MM.1S (cell line): Measurements from ENCODE around the gene PCGF3.

Experiments used
- DNase-seq: peaks from one replicate; pipeline ENCODE4 v3.0.0-alpha.2; 2015
- H2AFZ ChIP-seq: fragments of 300-600 bp; sonication (generic); 2 replicates; pipeline ENCODE4 v1.6.0; 2016; ENCODE audit warnings: antibody characterized with exemption, low read length
- H3F3A ChIP-seq: fragments of 300-600 bp; sonication (generic); 2 replicates; pipeline ENCODE4 v1.6.1; 2016; ENCODE audit warnings: mild to moderate bottlenecking, antibody characterized with exemption, low read length, moderate library complexity, mixed read lengths; ENCODE audit not compliant: insufficient read depth
- H3K27ac ChIP-seq: fragments of 300-600 bp; sonication (generic); 2 replicates; pipeline ENCODE4 v1.5.1; 2016; ENCODE audit warnings: mild to moderate bottlenecking, low read length
- H3K27me3 ChIP-seq: fragments of 300-600 bp; sonication (generic); replicated peaks from 2 replicates; pipeline ENCODE4 v1.6.0; 2016; ENCODE audit warnings: low read length; ENCODE audit not compliant: insufficient read depth
- H3K36me3 ChIP-seq: fragments of 300-600 bp; sonication (generic); replicated peaks from 2 replicates; pipeline ENCODE4 v1.6.1; 2016; ENCODE audit warnings: mild to moderate bottlenecking, low read length, mixed read lengths; ENCODE audit not compliant: insufficient read depth
- H3K4me1 ChIP-seq: fragments of 300-600 bp; sonication (generic); 2 replicates; pipeline ENCODE4 v1.6.1; 2016; ENCODE audit warnings: low read length, mixed read lengths
- H3K4me2 ChIP-seq: fragments of 300-600 bp; sonication (generic); 2 replicates; pipeline ENCODE4 v1.6.0; 2016; ENCODE audit warnings: low read depth, low read length
- H3K4me3 ChIP-seq: fragments of 300-600 bp; sonication (generic); 2 replicates; pipeline ENCODE4 v1.5.1; 2016; ENCODE audit warnings: low read length, mixed read lengths
- H3K79me2 ChIP-seq: fragments of 300-600 bp; sonication (generic); 2 replicates; pipeline ENCODE4 v1.6.1; 2016; ENCODE audit warnings: mixed run types, low read length, mixed read lengths
- H3K9ac ChIP-seq: fragments of 300-600 bp; sonication (generic); 2 replicates; pipeline ENCODE4 v1.6.1; 2016; ENCODE audit warnings: low read length, mixed read lengths
- H3K9me2 ChIP-seq: fragments of 300-600 bp; sonication (generic); replicated peaks from 2 replicates; pipeline ENCODE4 v1.6.1; 2016; ENCODE audit warnings: mild to moderate bottlenecking, low read length, mixed read lengths; ENCODE audit not compliant: insufficient read depth
- H3K9me3 ChIP-seq: fragments of 300-600 bp; sonication (generic); replicated peaks from 2 replicates; pipeline ENCODE4 v1.6.1; 2016; ENCODE audit warnings: mild to moderate bottlenecking, low read length, mixed read lengths; ENCODE audit not compliant: insufficient read depth
- H4K20me1 ChIP-seq: fragments of 300-600 bp; sonication (generic); 2 replicates; pipeline ENCODE4 v1.6.1; 2016; ENCODE audit warnings: mild to moderate bottlenecking, low read length, moderate library complexity, mixed read lengths; ENCODE audit not compliant: insufficient read depth
- EZH2 ChIP-seq: fragments of 300-600 bp; sonication (generic); optimal IDR thresholded peaks from 2 replicates; pipeline ENCODE3; 2017; ENCODE audit warnings: low read depth, mild to moderate bottlenecking, antibody characterized with exemption, low read length, mixed read lengths
- EZH2phosphoT487 ChIP-seq: fragments of 300-600 bp; sonication (generic); IDR thresholded peaks from 2 replicates; pipeline ENCODE4 v1.6.1; 2018; ENCODE audit warnings: antibody characterized with exemption, low read length
- TF ChIP-seq, protein P1 (sequence below): fragments of 300-600 bp; sonication (generic); IDR thresholded peaks from 2 replicates; pipeline ENCODE4 v1.5.1; 2016; ENCODE audit warnings: antibody characterized with exemption, low read length, mixed read lengths

PCGF3 gene

DNA sequence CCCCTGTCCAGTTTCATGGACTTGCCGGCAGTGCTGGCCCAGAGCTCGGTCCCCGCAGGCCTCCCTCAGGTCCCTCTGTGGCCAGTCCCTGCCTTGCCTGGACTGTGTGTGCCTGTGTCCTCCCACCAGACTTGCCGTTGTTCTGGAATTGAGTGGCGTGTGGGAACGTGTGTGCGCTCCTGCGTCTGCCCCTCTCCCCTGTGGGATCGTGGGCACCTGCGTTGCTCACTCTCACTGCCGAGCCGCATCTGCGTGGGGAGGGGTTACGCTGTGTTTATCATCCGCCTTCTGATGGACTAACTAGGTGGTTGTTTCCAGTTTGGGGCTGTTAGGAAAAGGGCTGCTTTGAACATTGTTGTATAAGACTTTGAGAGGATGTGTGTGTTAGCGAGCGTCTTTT lies 21.2 kb downstream of the PCGF3 start:
- H3K4me1 ChIP-seq, result no peaks in the 10 kb centered on the region
- no peaks in the 10 kb centered on the region for H3K9me3 ChIP-seq
- no peak for DNase-seq
- H3F3A ChIP-seq, result no peaks in the 10 kb centered on the region
- no peak overlapping the region for H3K9ac ChIP-seq
- H3K79me2 ChIP-seq, result no peaks in the 10 kb centered on the region
- H3K9me2 ChIP-seq, result no peaks in the 10 kb centered on the region
- no peaks in the 10 kb centered on the region for H3K27me3 ChIP-seq
- no peak overlapping the region for H3K27ac ChIP-seq
- no peak for TF ChIP-seq EZH2phosphoT487
- TF ChIP-seq EZH2, result no peak
- TF ChIP-seq, protein P1, sequence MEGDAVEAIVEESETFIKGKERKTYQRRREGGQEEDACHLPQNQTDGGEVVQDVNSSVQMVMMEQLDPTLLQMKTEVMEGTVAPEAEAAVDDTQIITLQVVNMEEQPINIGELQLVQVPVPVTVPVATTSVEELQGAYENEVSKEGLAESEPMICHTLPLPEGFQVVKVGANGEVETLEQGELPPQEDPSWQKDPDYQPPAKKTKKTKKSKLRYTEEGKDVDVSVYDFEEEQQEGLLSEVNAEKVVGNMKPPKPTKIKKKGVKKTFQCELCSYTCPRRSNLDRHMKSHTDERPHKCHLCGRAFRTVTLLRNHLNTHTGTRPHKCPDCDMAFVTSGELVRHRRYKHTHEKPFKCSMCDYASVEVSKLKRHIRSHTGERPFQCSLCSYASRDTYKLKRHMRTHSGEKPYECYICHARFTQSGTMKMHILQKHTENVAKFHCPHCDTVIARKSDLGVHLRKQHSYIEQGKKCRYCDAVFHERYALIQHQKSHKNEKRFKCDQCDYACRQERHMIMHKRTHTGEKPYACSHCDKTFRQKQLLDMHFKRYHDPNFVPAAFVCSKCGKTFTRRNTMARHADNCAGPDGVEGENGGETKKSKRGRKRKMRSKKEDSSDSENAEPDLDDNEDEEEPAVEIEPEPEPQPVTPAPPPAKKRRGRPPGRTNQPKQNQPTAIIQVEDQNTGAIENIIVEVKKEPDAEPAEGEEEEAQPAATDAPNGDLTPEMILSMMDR, result no peak
- no peak overlapping the region for H3K4me2 ChIP-seq
- H3K4me3 ChIP-seq, result no peak overlapping the region
- H4K20me1 ChIP-seq, result no peaks in the 10 kb centered on the region
- H2AFZ ChIP-seq, result no peak overlapping the region
- no peaks in the 10 kb centered on the region for H3K36me3 ChIP-seq

- no peak overlapping the region for H3K4me2 ChIP-seq
- no peaks in the 10 kb centered on the region for H3K36me3 ChIP-seq
- TF ChIP-seq, protein P1, result no peak
- TF ChIP-seq EZH2phosphoT487 (no peak), EZH2 (no peak)
- DNase-seq, result no peak
- no peaks in the 10 kb centered on the region for H3K9me3 ChIP-seq
- no peaks in the 10 kb centered on the region for H3K9me2 ChIP-seq
- no peaks in the 10 kb centered on the region for H3K27me3 ChIP-seq
- H3K4me1 ChIP-seq, result no peaks in the 10 kb centered on the region
- H3K9ac ChIP-seq, result no peak overlapping the region
- no peak overlapping the region for H3K27ac ChIP-seq
- H2AFZ ChIP-seq, result no peak overlapping the region
- no peaks in the 10 kb centered on the region for H3F3A ChIP-seq
- no peaks in the 10 kb centered on the region for H4K20me1 ChIP-seq
- H3K4me3 ChIP-seq, result no peak overlapping the region
- H3K79me2 ChIP-seq, result no peaks in the 10 kb centered on the region
Observed at GRCh38 chr4:727576-727975, 21.9 kb downstream of the PCGF3 start.

DNA sequence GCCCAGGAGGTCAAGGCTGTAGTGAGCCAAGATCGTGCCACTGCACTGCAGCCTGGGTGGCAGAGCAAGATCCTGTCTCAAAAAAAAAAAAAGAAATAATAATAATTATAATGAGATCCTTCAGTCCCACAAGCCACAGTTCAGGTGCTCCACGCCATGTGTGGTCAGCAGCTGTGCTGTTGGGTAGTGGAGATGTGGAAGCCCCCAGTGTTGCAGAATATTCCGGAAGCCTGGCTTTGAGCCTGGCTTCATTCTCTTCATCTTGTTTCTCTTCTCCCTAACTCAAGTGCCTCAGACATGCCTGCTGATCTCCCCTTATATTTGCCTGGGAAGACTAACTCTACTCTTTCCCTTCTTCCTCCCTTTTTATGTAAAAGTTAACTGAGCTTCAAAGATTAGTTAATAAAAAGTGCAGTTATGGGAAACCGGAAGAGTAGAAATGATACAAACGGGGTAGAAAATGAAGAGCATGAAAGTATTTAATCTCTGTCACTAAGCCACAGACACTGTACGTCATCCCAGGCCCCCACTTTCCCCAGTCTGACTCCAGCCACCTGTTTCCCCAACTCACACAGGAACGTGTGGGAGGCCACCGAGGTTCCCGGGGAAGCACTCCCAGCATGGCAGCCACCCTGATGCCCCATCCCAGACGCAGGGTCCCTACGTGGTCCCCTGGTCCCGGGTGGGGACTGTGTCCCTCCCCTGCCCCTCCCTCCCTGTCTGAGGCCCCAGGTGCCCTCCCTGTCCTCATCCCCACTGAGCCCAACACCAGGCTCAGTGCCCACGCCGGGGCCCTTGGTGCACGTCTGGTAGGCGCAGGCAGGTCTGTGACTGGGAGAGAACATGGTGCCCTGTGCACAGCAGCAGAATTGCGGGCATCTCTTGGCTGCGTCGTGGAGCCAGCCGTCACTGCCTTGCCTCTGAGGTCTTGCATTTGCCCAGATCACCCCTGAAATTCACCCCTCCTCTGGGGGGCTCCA lies 24.0 kb downstream of the PCGF3 start:
- no peak overlapping the region for H3K9ac ChIP-seq
- no peak overlapping the region for H3K4me2 ChIP-seq
- no peaks in the 10 kb centered on the region for H4K20me1 ChIP-seq
- H3K36me3 ChIP-seq, result no peaks in the 10 kb centered on the region
- no peak overlapping the region for H2AFZ ChIP-seq
- H3K9me3 ChIP-seq, result no peaks in the 10 kb centered on the region
- no peaks in the 10 kb centered on the region for H3K9me2 ChIP-seq
- no peaks in the 10 kb centered on the region for H3K4me1 ChIP-seq
- H3K27ac ChIP-seq, result no peak overlapping the region
- TF ChIP-seq EZH2 (no peak), EZH2phosphoT487 (no peak)
- TF ChIP-seq, protein P1, result no peak
- no peak overlapping the region for H3K4me3 ChIP-seq
- H3F3A ChIP-seq, result no peaks in the 10 kb centered on the region
- no peaks in the 10 kb centered on the region for H3K79me2 ChIP-seq
- H3K27me3 ChIP-seq, result no peaks in the 10 kb centered on the region
- DNase-seq, result no peak
